ENCODE measurements around the gene CCDC117. TPM values are rescaled to one million over a fixed set of nuclear protein-coding genes. Genes with fewer than 3 reads are reported as not detected.

The CCDC117 gene
- polyA plus RNA-seq, 1 donor from 2014 or later: 23.1 TPM

DNA sequence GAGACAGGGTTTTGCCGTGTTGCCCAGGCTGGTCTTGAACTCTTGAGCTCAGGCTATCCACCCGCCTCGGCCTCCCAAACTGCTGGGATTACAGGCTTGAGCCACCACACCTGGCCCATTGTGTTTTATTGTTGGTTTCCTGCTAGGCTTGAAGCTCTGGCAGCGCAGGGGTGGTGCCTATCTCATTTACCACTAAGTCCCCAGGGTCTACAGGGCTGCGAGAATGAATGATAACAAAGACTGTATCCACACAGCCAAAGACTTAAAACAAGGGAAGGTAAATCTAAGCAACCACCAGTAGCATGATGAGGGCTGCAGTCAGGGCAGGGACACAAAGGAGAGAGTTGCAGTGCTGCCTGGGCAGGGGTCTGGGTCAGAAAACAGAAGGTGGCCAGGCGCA lies 65.1 kb downstream of the CCDC117 start:
- H3K9me3 ChIP-seq (ENCODE audit: low read length): no peaks in the 10 kb centered on the region
- no peaks in the 10 kb centered on the region for H4K20me1 ChIP-seq (ENCODE audit: insufficient read depth)
- H3K27me3 ChIP-seq (ENCODE audit: insufficient read depth, low read depth, low read length): no peaks in the 10 kb centered on the region
- H3K27ac ChIP-seq (ENCODE audit: low read length): no peak overlapping the region
- TF ChIP-seq TAF1 (IDR thresholded peaks at IDR 0.05; ENCODE audit: low read depth) (no peak), RAD21 (conservative IDR thresholded peaks at IDR 0.05) (no peak), EZH2 (IDR thresholded peaks at IDR 0.05; ENCODE audit: borderline replicate concordance, insufficient read depth, low read length, poor library complexity, severe bottlenecking) (no peak), EP300 (conservative IDR thresholded peaks at IDR 0.05; ENCODE audit: poor library complexity, severe bottlenecking) (no peak), MXI1 (conservative IDR thresholded peaks at IDR 0.05; ENCODE audit: poor library complexity, severe bottlenecking) (no peak), POLR2AphosphoS5 (IDR thresholded peaks at IDR 0.05) (no peak), SMC3 (conservative IDR thresholded peaks at IDR 0.05; ENCODE audit: poor library complexity) (no peak)
- TF ChIP-seq, protein P1, sequence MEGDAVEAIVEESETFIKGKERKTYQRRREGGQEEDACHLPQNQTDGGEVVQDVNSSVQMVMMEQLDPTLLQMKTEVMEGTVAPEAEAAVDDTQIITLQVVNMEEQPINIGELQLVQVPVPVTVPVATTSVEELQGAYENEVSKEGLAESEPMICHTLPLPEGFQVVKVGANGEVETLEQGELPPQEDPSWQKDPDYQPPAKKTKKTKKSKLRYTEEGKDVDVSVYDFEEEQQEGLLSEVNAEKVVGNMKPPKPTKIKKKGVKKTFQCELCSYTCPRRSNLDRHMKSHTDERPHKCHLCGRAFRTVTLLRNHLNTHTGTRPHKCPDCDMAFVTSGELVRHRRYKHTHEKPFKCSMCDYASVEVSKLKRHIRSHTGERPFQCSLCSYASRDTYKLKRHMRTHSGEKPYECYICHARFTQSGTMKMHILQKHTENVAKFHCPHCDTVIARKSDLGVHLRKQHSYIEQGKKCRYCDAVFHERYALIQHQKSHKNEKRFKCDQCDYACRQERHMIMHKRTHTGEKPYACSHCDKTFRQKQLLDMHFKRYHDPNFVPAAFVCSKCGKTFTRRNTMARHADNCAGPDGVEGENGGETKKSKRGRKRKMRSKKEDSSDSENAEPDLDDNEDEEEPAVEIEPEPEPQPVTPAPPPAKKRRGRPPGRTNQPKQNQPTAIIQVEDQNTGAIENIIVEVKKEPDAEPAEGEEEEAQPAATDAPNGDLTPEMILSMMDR (IDR thresholded peaks at IDR 0.05; ENCODE audit: poor library complexity, severe bottlenecking): no peak
- TF ChIP-seq, protein P2, sequence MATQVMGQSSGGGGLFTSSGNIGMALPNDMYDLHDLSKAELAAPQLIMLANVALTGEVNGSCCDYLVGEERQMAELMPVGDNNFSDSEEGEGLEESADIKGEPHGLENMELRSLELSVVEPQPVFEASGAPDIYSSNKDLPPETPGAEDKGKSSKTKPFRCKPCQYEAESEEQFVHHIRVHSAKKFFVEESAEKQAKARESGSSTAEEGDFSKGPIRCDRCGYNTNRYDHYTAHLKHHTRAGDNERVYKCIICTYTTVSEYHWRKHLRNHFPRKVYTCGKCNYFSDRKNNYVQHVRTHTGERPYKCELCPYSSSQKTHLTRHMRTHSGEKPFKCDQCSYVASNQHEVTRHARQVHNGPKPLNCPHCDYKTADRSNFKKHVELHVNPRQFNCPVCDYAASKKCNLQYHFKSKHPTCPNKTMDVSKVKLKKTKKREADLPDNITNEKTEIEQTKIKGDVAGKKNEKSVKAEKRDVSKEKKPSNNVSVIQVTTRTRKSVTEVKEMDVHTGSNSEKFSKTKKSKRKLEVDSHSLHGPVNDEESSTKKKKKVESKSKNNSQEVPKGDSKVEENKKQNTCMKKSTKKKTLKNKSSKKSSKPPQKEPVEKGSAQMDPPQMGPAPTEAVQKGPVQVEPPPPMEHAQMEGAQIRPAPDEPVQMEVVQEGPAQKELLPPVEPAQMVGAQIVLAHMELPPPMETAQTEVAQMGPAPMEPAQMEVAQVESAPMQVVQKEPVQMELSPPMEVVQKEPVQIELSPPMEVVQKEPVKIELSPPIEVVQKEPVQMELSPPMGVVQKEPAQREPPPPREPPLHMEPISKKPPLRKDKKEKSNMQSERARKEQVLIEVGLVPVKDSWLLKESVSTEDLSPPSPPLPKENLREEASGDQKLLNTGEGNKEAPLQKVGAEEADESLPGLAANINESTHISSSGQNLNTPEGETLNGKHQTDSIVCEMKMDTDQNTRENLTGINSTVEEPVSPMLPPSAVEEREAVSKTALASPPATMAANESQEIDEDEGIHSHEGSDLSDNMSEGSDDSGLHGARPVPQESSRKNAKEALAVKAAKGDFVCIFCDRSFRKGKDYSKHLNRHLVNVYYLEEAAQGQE (IDR thresholded peaks at IDR 0.05; ENCODE audit: borderline replicate concordance): no peak
- H3F3A ChIP-seq (ENCODE audit: insufficient read depth, low read length, poor library complexity, severe bottlenecking): no peaks in the 10 kb centered on the region
- H2AFZ ChIP-seq (ENCODE audit: low read depth, low read length): no peak overlapping the region
- H3K4me2 ChIP-seq (ENCODE audit: low read length): no peak overlapping the region
- no peak overlapping the region for H3K4me3 ChIP-seq (ENCODE audit: low read length)
- no peaks in the 10 kb centered on the region for H3K36me3 ChIP-seq (ENCODE audit: insufficient read depth, low read length)
- no peak overlapping the region for H3K9ac ChIP-seq (ENCODE audit: low read length)
- H3K79me2 ChIP-seq (replicated peaks; ENCODE audit: insufficient read depth, low read length): no peaks in the 10 kb centered on the region
- no peaks in the 10 kb centered on the region for H3K9me2 ChIP-seq (ENCODE audit: insufficient read depth, low read length)

Small RNA genes lying within 50 kb of the gene (small RNA-seq; reads per million reads assigned to genes)
- gene Z93930.1: 0 reads per million in 3 experiments

Other genes starting within 250 kb of the CCDC117 start
- gene TTC28, start 92.9 kb upstream of the CCDC117 start, polyA plus RNA-seq: 14.8 and 18.4 TPM in 2 replicates
- gene CHEK2, start 30.9 kb upstream of the CCDC117 start, polyA plus RNA-seq: 3.1 and 3.4 TPM in 2 replicates
- 22.4 and 26.7 TPM in 2 replicates for gene HSCB, start 30.7 kb upstream of the CCDC117 start, polyA plus RNA-seq
- 14.7 and 19.0 TPM in 2 replicates for gene XBP1, start 27.9 kb downstream of the CCDC117 start, polyA plus RNA-seq
- 2.6 and 2.9 TPM in 2 replicates for gene ZNRF3, start 110.9 kb downstream of the CCDC117 start, polyA plus RNA-seq